Effector memory CD4-positive, alpha-beta T cell (primary cell): ENCODE data around the gene P3H3.
A peak's percentile ranks its signal among the peaks of the same experiment; 100 is the strongest.

Source experiments
- DNase-seq, 3 donors: peaks; one replicate each; pipeline ENCODE4 v3.0.0-alpha.2; 2020
- H3K27ac ChIP-seq: 2 replicates; pipeline ENCODE4 v1.7.0; 2013; ENCODE audit warnings: mild to moderate bottlenecking, low read length, moderate library complexity; ENCODE audit not compliant: insufficient read depth, poor library complexity, severe bottlenecking
- H3K27me3 ChIP-seq: replicated peaks from 2 replicates; pipeline ENCODE4 v1.7.0; 2013; ENCODE audit warnings: mild to moderate bottlenecking, low read length; ENCODE audit not compliant: insufficient read depth, control insufficient read depth, poor library complexity, severe bottlenecking
- H3K36me3 ChIP-seq: 2 replicates; pipeline ENCODE4 v1.7.0; 2013; ENCODE audit warnings: mild to moderate bottlenecking, low read length, moderate library complexity; ENCODE audit not compliant: control insufficient read depth, insufficient read depth
- H3K4me1 ChIP-seq: 2 replicates; pipeline ENCODE4 v1.7.0; 2013; ENCODE audit warnings: low read length, mild to moderate bottlenecking; ENCODE audit not compliant: control insufficient read depth, insufficient read depth, poor library complexity, severe bottlenecking
- H3K4me3 ChIP-seq: 2 replicates; pipeline ENCODE4 v1.7.0; 2013; ENCODE audit warnings: low read length, low read depth, mild to moderate bottlenecking; ENCODE audit not compliant: insufficient read depth, poor library complexity, severe bottlenecking
- H3K9me3 ChIP-seq: 2 replicates; pipeline ENCODE4 v1.7.0; 2013; ENCODE audit warnings: mild to moderate bottlenecking, low read length, moderate library complexity; ENCODE audit not compliant: control insufficient read depth

Gene P3H3

DNA sequence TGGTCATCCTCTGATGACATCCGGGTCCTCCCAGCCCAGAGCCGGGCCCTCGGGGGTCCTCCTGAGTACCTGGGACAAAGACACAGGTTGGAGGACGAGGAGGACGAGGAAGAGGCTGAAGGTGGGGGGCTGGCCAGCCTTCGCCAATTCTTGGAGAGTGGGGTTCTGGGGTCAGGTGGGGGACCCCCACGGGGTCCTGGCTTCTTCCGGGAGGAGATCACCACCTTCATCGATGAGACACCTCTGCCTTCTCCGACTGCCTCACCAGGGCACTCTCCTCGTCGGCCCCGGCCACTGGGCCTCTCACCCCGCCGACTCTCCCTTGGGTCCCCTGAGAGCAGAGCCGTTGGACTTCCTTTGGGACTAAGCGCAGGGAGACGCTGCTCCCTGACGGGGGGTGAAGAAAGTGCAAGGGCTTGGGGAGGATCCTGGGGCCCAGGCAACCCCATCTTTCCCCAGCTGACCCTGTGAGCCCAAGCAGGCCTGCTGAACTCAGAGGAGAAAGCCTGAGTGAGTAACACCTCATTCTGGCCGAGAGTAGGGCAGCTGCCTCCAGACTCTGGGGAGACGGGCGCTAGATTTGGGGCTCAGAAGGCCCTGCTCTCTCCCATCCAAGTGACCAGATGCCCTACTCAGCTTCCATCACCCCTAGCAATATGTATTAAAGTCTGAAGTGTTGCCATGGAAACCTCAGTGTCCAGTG is 1.3 kb upstream of the P3H3 start:
- H3K27me3 ChIP-seq, result peaks cover 7% of the 10 kb centered on the region
- no peak overlapping the region for H3K27ac ChIP-seq

DNA sequence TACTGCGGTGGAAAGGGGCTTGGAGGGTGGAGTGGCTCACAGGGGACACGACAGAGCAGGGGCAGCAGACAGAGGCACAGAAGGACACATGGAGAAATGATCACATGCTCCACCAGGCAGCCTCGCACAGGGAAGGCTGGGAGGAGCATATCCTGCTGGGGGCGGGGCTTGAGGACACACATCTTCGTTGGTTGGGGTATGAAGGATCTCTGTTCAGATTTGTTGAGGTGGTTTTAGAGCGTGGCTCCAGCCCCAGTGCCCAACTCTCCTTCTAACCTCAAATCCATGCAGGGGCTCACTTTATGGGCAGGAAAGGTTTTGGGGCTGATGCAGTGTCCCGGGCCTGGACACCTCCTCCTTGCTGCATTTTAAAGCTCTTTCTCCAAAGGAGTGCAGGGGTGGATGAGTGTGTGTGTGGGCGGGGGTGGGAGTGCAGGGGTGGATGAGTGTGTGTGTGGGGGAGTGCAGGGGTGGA is 733 bp upstream of the P3H3 start:
- H3K4me3 ChIP-seq, result no peak overlapping the region
- peak in 1 of 3 donors; percentile 25 for DNase-seq
- H3K36me3 ChIP-seq, result no peaks in the 10 kb centered on the region
- peaks cover 7% of the 10 kb centered on the region for H3K27me3 ChIP-seq
- H3K9me3 ChIP-seq, result no peaks in the 10 kb centered on the region
- H3K27ac ChIP-seq, result no peak overlapping the region
- H3K4me1 ChIP-seq, result peaks cover 8% of the 10 kb centered on the region

More for the DNA sequence above, 1.3 kb upstream of the P3H3 start:
- no peak overlapping the region for H3K4me3 ChIP-seq
- H3K36me3 ChIP-seq, result no peaks in the 10 kb centered on the region
- peaks cover 10% of the 10 kb centered on the region for H3K4me1 ChIP-seq
- no peaks in the 10 kb centered on the region for H3K9me3 ChIP-seq
- no peak for DNase-seq

DNA sequence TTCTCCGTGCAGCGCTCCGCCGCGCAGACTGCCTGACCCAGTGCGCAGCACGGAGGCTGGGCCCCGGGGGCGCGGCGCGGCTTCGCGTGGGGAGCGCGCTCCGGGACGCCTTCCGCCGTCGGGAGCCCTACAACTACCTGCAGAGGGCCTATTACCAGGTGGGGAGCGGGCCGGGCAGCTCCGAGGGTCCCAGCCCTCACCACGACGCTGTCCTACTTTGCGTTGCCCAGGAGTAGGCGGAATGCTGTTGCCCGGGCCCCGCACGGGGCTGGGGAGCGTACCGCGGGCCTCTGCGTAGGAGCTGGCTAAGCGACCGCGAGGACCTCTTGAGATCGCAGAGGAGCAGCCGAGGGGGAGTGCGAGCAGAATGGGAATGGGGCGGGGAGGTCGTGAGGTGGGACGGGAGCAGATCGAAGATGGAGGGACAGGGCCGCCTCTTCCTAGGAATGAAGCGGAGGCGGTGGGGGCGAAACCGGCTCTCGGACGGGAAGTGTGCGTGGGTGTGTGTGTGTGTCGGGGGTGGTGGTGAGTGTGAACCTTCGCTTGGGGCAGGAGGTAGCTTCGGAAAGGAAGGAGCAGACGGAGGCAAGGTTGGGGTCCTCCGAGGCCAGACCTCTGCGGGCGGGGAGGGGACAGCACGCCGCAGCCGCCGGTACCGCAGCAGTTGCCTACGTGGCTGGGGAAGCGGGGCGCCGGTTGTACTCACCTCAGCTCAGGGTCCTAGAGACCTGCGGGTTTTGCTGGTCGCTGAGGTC is 751 bp downstream of the P3H3 start:
- H3K27me3 ChIP-seq, result peaks cover 7% of the 10 kb centered on the region

DNA sequence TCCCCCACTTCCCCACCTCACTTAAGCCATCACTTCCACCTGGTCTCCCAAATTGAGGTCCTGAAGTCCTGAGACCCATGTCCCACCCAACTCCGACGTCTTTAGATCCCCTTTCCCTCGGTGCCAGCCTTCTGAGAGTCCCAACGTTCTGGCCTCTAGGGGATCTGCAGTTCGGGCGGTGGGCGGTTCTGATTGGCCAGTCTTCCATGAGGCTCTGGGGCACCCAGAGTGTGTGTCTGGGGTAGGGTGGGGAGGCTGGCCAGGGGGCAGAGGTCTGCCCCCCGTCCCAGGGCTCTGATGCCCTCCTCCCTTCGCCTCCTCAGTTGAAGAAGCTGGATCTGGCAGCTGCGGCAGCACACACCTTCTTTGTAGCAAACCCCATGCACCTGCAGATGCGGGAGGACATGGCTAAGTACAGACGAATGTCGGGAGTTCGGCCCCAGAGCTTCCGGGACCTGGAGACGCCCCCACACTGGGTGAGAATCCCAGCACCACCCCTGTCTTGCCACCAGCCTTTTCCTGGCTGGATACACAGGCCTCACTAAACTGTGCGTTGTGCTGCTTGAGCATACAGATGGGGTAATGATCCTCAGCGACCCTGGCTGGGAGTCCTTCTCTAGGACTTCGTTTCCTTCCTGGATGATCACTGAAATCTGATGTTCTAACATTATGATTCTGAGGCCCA is 1.5 kb downstream of the P3H3 start:
- Histone ChIP-seq H3K27me3 (peaks cover 7% of the 10 kb centered on the region), H3K27ac (no peak overlapping the region), H3K4me1 (peaks cover 8% of the 10 kb centered on the region), H3K4me3 (peak overlapping the region; percentile 67), H3K9me3 (no peaks in the 10 kb centered on the region), H3K36me3 (no peaks in the 10 kb centered on the region)
- DNase-seq, result no peak

More for the DNA sequence above, 751 bp downstream of the P3H3 start:
- DNase-seq, result no peak
- Histone ChIP-seq H3K4me3 (peak overlapping the region; percentile 67), H3K27ac (peak overlapping the region; percentile 4), H3K9me3 (no peaks in the 10 kb centered on the region), H3K36me3 (no peaks in the 10 kb centered on the region), H3K4me1 (peaks cover 8% of the 10 kb centered on the region)

DNA sequence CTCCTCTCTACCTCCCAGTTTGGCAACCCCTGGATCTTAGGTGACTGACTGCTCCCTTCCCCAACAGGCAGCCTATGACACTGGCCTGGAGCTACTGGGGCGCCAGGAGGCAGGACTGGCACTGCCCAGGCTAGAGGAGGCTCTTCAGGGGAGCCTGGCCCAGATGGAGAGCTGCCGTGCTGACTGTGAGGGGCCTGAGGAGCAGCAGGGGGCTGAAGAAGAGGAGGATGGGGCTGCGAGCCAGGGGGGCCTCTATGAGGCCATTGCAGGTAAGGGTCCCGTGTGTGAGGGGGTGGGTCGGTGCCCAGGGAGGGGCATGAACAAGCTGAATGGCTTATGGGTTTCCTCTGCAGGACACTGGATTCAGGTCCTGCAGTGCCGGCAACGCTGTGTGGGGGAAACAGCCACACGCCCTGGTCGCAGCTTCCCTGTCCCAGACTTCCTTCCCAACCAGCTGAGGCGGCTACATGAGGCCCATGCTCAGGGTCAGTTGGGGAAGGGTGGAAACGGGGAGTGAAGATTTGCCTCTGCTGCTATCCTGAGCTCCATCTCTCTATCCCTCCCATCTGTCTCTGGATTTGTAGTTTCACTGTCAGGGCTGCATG is 2.2 kb downstream of the P3H3 start:
- Histone ChIP-seq H3K27ac (no peak overlapping the region), H3K36me3 (no peaks in the 10 kb centered on the region), H3K4me3 (no peak overlapping the region), H3K9me3 (no peaks in the 10 kb centered on the region), H3K27me3 (peaks cover 7% of the 10 kb centered on the region), H3K4me1 (peaks cover 8% of the 10 kb centered on the region)
- no peak for DNase-seq

DNA sequence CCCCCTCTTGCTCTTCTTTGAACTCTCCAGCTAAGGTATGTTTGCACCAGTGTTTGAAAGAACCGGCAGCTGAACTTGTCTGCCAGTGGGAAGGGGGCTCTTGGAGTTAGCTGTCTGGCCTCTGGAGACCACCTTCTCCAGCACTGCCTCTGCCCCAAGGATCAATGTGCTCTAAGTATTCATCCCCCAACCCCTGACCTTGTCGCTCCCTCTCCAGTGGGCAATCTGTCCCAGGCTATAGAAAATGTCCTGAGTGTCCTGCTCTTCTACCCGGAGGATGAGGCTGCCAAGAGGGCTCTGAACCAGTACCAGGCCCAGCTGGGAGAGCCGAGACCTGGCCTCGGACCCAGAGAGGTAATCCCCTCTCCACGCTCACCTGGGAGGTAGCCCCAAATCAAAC is 2.8 kb downstream of the P3H3 start:
- Histone ChIP-seq H3K4me1 (peaks cover 8% of the 10 kb centered on the region), H3K36me3 (no peaks in the 10 kb centered on the region), H3K27me3 (peaks cover 7% of the 10 kb centered on the region), H3K9me3 (no peaks in the 10 kb centered on the region), H3K27ac (no peak overlapping the region), H3K4me3 (no peak overlapping the region)
- DNase-seq, result no peak

DNA sequence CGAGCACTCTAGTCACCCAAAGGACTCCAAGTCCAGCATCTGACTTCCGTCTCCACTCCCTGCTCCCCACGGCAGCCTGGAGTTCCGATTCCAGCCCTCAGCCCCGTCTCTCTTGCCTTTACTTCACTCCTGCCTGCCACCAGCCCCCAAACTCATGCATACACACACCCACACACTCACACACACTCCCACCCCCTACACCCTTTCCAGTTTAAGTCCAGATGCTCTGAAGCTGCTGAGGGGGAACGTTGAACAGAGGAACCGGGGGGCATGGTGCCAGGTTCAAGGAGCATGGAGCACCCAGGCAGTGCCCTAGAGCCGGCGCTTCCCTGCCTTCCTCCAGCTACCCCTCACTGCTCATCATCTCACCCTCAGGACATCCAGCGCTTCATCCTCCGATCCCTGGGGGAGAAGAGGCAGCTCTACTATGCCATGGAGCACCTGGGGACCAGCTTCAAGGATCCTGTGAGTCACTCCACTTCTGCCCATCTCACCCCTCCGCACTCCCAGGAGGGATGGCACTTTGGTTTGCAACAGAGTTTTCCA is 3.3 kb downstream of the P3H3 start:
- H3K27ac ChIP-seq, result no peak overlapping the region
- no peak for DNase-seq
- H3K27me3 ChIP-seq, result peaks cover 7% of the 10 kb centered on the region
- no peak overlapping the region for H3K4me3 ChIP-seq
- no peaks in the 10 kb centered on the region for H3K9me3 ChIP-seq
- peaks cover 8% of the 10 kb centered on the region for H3K4me1 ChIP-seq
- no peaks in the 10 kb centered on the region for H3K36me3 ChIP-seq

DNA sequence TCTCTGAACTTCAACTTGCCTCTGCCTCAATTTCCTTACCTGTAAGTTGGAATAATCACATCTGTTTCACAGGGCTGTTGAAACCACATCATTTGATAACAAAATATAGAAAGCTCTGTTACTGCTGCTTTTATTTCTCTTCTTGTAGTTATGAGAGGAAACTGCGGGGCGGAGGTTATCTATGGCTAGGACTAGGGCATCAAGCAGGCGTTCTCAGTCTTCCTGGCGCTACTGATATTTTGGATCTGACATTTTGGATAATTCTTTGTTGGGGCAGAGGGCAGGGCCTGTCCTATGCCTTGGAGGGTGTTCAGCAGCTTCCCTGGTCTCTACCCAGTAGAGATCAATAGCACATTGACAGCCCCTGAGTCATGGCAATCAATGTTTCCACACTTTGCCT is 3.9 kb downstream of the P3H3 start:
- no peaks in the 10 kb centered on the region for H3K36me3 ChIP-seq
- no peak overlapping the region for H3K27ac ChIP-seq
- peaks cover 8% of the 10 kb centered on the region for H3K4me1 ChIP-seq
- H3K9me3 ChIP-seq, result no peaks in the 10 kb centered on the region
- H3K4me3 ChIP-seq, result no peak overlapping the region
- H3K27me3 ChIP-seq, result peaks cover 5% of the 10 kb centered on the region
- DNase-seq, result no peak

DNA sequence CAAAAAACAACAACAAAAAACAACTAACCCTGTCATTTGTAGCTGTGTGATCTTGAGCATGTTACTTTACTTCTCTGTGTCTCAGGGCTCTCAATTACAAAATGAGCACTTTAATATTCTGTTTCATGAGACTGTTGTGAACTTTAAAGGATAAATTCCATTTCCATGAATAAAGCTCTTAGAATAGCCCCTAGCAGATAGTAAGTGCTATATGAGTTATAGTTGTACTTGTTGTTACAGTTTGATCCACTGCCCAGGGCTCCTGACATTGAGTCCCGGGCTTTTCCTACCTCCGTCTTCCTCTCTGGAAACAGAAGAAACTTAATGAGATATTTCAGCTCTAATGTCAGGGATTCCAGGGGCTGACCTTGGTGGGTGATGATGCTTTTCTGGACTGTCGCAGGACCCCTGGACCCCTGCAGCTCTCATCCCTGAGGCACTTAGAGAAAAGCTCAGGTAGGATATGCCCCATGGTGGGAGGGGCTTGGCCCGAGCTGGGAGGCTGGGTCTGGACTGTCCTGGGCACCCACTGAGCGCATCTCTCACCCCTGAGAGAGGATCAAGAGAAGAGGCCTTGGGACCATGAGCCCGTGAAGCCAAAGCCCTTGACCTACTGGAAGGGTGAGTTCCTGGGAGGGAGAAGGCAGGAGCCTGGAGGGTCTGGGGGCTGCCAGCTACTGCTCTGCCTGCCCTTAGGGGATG is 5.1 kb downstream of the P3H3 start:
- Histone ChIP-seq H3K27ac (no peak overlapping the region), H3K4me3 (no peak overlapping the region), H3K9me3 (no peaks in the 10 kb centered on the region), H3K27me3 (no peaks in the 10 kb centered on the region), H3K4me1 (peaks cover 8% of the 10 kb centered on the region), H3K36me3 (no peaks in the 10 kb centered on the region)
- no peak for DNase-seq
